Thoracic aorta (tissue), 2 donors: ENCODE data around the gene LSM14A. TPM values are rescaled to one million over a fixed set of nuclear protein-coding genes. Genes with fewer than 3 reads are reported as not detected.

Experiments used
- ATAC-seq: fragments of 150-250 bp; one replicate; pipeline ENCODE4 v1.8.0; 2017; ENCODE audit warnings: low read depth; ENCODE audit not compliant: insufficient number of reproducible peaks, low FRiP score
- DNase-seq: peaks from one replicate; pipeline ENCODE4 v3.0.0-alpha.2; 2020; ENCODE audit warnings: low spot score
- H3K27ac ChIP-seq, 2 donors: fragments of 200-600 bp; sonication (generic); 1 replicate in 1 of 2; 2 replicates in 1 of 2; pipeline ENCODE4 v1.5.1; 2016; ENCODE audit warnings: mild to moderate bottlenecking in 2 of 2, moderate library complexity in 2 of 2
- H3K27me3 ChIP-seq: fragments of 200-600 bp; sonication (generic); replicated peaks from 2 replicates; pipeline ENCODE4 v1.6.0; 2016; ENCODE audit warnings: mild to moderate bottlenecking; ENCODE audit not compliant: insufficient read depth
- H3K36me3 ChIP-seq: fragments of 200-600 bp; sonication (generic); one replicate; pipeline ENCODE4 v1.5.1; 2016
- H3K4me1 ChIP-seq, 2 donors: fragments of 200-600 bp; sonication (generic); 1 replicate in 1 of 2; 2 replicates in 1 of 2; pipeline versions ENCODE4 v1.5.1 to v1.6.0; 2016; ENCODE audit warnings: low read depth in 2 of 2, mild to moderate bottlenecking in 1 of 2; ENCODE audit not compliant: control insufficient read depth in 1 of 2
- H3K4me3 ChIP-seq: fragments of 200-600 bp; sonication (generic); 2 replicates; pipeline ENCODE4 v1.5.1; 2016; ENCODE audit warnings: mild to moderate bottlenecking
- H3K9me3 ChIP-seq: fragments of 200-600 bp; sonication (generic); 2 replicates; pipeline ENCODE4 v1.5.1; 2016
- total RNA-seq, 2 donors: library from RNA; depleted of rRNA; stranded (reverse); fragments of >200 nt; gene quantifications; one replicate each; pipeline versions ENCODE4 v1.1.0 to v1.2.3, GENCODE V29; 2016
- TF ChIP-seq, protein P1 (sequence below): fragments of 200-600 bp; sonication (generic); IDR thresholded peaks from one replicate; pipeline ENCODE4 v1.5.1; 2019; ENCODE audit warnings: antibody characterized with exemption

Gene LSM14A
- total RNA-seq, 2 donors from 2014 or later = 79.1 to 133 TPM

DNA sequence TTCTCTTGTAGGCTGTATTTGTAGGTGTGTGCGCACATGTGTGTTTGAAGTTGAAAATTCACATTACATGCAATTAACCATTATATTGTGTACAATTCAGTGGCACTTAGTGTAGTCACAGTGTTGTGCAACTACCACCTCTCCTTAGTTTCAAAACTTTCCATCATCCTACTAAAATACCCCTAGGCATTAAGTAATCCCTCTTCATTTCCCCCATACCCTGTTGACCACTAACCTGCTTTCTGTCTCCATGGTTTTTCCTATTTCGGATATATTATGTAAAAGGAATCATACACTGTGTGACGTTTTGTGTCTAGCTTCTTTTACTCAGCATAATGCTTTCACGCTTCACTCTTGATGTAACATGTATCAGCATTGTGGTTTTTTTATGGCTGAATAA, 16.1 kb downstream of the LSM14A start:
- no peaks in the 10 kb centered on the region for H3K9me3 ChIP-seq
- peaks cover 46 to 81% of the 10 kb centered on the region in 2 donors for H3K4me1 ChIP-seq
- no peak overlapping the region for H3K4me3 ChIP-seq
- ATAC-seq = no peak
- TF ChIP-seq, protein P1, sequence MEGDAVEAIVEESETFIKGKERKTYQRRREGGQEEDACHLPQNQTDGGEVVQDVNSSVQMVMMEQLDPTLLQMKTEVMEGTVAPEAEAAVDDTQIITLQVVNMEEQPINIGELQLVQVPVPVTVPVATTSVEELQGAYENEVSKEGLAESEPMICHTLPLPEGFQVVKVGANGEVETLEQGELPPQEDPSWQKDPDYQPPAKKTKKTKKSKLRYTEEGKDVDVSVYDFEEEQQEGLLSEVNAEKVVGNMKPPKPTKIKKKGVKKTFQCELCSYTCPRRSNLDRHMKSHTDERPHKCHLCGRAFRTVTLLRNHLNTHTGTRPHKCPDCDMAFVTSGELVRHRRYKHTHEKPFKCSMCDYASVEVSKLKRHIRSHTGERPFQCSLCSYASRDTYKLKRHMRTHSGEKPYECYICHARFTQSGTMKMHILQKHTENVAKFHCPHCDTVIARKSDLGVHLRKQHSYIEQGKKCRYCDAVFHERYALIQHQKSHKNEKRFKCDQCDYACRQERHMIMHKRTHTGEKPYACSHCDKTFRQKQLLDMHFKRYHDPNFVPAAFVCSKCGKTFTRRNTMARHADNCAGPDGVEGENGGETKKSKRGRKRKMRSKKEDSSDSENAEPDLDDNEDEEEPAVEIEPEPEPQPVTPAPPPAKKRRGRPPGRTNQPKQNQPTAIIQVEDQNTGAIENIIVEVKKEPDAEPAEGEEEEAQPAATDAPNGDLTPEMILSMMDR = no peak
- H3K36me3 ChIP-seq = no peaks in the 10 kb centered on the region
- no peaks in the 10 kb centered on the region for H3K27me3 ChIP-seq
- no peak overlapping the region for H3K27ac ChIP-seq
- DNase-seq = no peak

- ATAC-seq (no peak), DNase-seq (no peak)
- Histone ChIP-seq H3K4me1 (peaks cover 42 to 78% of the 10 kb centered on the region in 2 donors), H3K9me3 (no peaks in the 10 kb centered on the region), H3K36me3 (peaks cover 2% of the 10 kb centered on the region), H3K4me3 (no peak overlapping the region), H3K27me3 (no peaks in the 10 kb centered on the region), H3K27ac (no peak overlapping the region)
- TF ChIP-seq, protein P1 = no peak
These were observed 17.1 kb downstream of the LSM14A start for GRCh38 chr19:34189199-34189916.

GRCh38 chr19:34189917-34190425, 17.7 kb downstream of the LSM14A start:
- Histone ChIP-seq H3K9me3 (no peaks in the 10 kb centered on the region), H3K4me1 (peaks cover 36 to 72% of the 10 kb centered on the region in 2 donors), H3K27ac (no peak overlapping the region), H3K36me3 (peaks cover 8% of the 10 kb centered on the region), H3K4me3 (no peak overlapping the region), H3K27me3 (no peaks in the 10 kb centered on the region)
- no peak for ATAC-seq
- TF ChIP-seq, protein P1 = no peak
- no peak for DNase-seq

- Histone ChIP-seq H3K9me3 (no peaks in the 10 kb centered on the region), H3K27me3 (no peaks in the 10 kb centered on the region), H3K4me1 (peaks cover 23 to 57% of the 10 kb centered on the region in 2 donors), H3K4me3 (no peak overlapping the region), H3K36me3 (peaks cover 16% of the 10 kb centered on the region), H3K27ac (no peak overlapping the region)
- ATAC-seq = no peak
- no peak for DNase-seq
- TF ChIP-seq, protein P1 = no peak
These were observed 19.2 kb downstream of the LSM14A start for GRCh38 chr19:34191355-34191962.

DNA sequence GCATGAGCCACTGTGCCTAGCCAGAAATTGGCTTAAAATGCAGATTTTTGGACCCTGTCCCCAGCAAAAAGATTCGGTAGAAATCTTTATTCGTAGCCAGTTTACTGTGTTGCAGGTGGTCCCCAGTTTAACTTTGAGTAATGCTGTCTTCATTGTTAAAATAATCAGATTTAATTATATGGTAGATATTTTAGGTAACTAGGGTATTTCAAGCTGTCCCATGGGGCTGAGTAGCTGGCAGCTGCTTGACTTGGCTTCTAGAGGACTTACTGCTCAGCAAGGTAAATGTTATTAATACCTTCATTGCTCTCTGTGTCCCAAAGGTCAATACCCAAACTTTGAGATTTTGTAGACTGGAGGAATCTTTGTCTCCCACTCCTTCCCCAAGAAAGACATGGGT, 21.1 kb downstream of the LSM14A start:
- DNase-seq (no peak), ATAC-seq (no peak)
- no peak overlapping the region for H3K4me3 ChIP-seq
- H3K36me3 ChIP-seq = peaks cover 29% of the 10 kb centered on the region
- H3K27me3 ChIP-seq = no peaks in the 10 kb centered on the region
- TF ChIP-seq, protein P1 = no peak
- no peak overlapping the region for H3K27ac ChIP-seq
- H3K9me3 ChIP-seq = no peaks in the 10 kb centered on the region
- H3K4me1 ChIP-seq = peaks cover 17 to 42% of the 10 kb centered on the region in 2 donors
